Lower leg skin (tissue), 4 donors: ENCODE measurements around the gene UPF1. TPM values are rescaled to one million over a fixed set of nuclear protein-coding genes. Genes with fewer than 3 reads are reported as not detected.

Experiments
- DNase-seq, 2 donors: peaks; one replicate each; pipeline ENCODE4 v3.0.0-alpha.2; 2019; ENCODE audit warnings: low spot score in 2 of 2
- H3K4me3 ChIP-seq: fragments of 200-600 bp; sonication (generic); 2 replicates; pipeline ENCODE4 v1.5.1; 2017; ENCODE audit warnings: mild to moderate bottlenecking, low read depth; ENCODE audit not compliant: poor library complexity, severe bottlenecking
- POLR2A ChIP-seq, 2 donors: fragments of 450-650 bp; IDR thresholded peaks; one replicate each; pipeline ENCODE4 v1.6.1; 2016 to 2017; ENCODE audit warnings: antibody characterized with exemption in 2 of 2, mild to moderate bottlenecking in 1 of 2, moderate library complexity in 1 of 2
- WGBS, 2 donors: methylation state at CpG; one replicate each; pipeline ENCODE4 v1.1.5; 2018; 5-methylcytosine and 5-hydroxymethylcytosine counted together
- intact Hi-C: fragments of 100-400 bp; cut with DNase I; formaldehyde crosslinking; loops from one replicate; pipeline ENCODE4 v1.15.0; 2023; ENCODE audit warnings: low total_unique reads
- total RNA-seq, 4 donors: library from RNA; depleted of rRNA; stranded (reverse); fragments of >200 nt; gene quantifications; one replicate each; pipeline ENCODE4 v1.1.0, GENCODE V29; 2016
- TF ChIP-seq, protein P1 (sequence below), 3 donors: fragments of 450-650 bp; IDR thresholded peaks; one replicate each; pipeline ENCODE4 v1.5.1; 2016; ENCODE audit warnings: antibody characterized with exemption in 3 of 3, mild to moderate bottlenecking in 3 of 3, moderate library complexity in 2 of 3

The UPF1 gene
- total RNA-seq, 4 donors from 2014 or later: 91.6 to 116 (median 102) TPM

DNA sequence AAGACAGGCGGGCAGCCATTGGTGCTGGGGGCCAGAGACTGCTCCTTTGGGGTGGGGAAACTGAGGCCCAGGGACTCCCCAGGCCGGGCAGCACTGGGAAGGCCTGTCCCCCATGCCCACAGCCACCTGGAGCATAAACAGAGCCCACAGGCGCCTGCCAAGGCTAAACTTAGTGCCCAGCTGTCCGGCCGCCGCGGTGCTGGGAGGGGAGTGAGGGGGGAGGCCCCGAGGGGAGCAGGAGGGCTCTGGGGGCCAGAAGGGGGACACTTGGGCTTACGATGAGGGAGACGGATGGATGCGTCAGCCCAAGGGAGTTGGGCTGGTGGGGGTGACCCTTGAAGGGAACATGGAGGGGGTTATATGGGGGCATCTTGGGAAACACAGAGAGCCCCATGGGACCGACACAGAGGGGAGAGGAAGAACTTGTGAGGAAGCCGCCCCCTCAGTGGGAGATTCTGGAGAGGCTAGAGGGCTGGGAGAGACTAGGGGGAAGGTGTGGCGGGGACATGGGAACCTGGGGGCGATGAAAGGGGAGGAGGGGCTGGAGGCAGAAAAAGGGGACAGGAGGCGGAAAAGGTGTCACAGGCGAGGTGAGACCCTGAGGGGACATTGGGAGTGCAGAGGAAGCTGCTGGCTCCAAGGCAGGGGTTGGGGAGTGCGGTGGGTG is 62.0 kb downstream of the UPF1 start:
- TF ChIP-seq, protein P1, sequence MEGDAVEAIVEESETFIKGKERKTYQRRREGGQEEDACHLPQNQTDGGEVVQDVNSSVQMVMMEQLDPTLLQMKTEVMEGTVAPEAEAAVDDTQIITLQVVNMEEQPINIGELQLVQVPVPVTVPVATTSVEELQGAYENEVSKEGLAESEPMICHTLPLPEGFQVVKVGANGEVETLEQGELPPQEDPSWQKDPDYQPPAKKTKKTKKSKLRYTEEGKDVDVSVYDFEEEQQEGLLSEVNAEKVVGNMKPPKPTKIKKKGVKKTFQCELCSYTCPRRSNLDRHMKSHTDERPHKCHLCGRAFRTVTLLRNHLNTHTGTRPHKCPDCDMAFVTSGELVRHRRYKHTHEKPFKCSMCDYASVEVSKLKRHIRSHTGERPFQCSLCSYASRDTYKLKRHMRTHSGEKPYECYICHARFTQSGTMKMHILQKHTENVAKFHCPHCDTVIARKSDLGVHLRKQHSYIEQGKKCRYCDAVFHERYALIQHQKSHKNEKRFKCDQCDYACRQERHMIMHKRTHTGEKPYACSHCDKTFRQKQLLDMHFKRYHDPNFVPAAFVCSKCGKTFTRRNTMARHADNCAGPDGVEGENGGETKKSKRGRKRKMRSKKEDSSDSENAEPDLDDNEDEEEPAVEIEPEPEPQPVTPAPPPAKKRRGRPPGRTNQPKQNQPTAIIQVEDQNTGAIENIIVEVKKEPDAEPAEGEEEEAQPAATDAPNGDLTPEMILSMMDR (IDR thresholded peaks at IDR 0.05): no peak
- no peak for TF ChIP-seq POLR2A (IDR thresholded peaks at IDR 0.05)
- 55 to 59% methylated on average over 17 to 18 of the region's 18 CpGs for WGBS, 2 donors
- intact Hi-C loops: no loop called here
- DNase-seq: no peak
- no peak overlapping the region for H3K4me3 ChIP-seq

DNA sequence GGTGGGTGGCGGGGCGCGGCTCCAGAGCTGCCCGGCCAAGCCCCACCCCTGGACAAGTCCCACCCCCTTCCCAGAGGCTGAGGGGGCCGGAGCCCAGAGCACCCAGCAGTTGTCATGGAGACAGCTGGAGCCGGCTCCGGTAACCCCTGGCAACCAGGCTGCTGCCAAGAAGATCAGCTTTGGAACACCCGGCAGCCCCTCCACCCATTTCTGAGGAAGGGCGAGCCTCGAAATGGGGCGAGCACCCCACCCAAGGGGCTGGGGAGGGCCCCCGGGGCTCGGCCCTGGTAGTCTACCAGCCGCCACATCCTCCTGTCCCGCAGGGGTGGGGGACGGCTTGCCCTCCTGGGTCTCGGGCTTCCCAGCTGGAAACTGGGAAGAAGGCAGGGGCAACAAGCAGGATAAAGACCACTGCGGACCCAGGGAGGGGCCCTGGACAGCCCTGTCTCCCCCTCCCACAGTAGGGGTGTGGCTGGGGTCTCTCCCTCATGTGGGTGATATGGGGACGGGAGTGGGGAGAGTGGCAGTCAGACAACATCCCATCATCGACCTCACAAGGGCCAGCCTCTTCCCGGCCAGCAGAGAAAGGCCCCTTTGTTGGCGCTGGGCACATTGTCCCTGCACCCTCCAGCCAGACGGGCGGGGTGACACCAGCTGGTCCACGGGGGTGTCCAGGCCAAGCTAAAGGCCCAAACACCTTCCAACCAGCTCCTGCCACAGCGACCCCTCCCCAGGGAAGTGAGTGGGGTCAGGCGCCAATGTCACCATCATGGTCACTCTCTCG is 62.7 kb downstream of the UPF1 start:
- TF ChIP-seq, protein P1 (IDR thresholded peaks at IDR 0.05): no peak
- no peak for TF ChIP-seq POLR2A (IDR thresholded peaks at IDR 0.05)
- no peak for DNase-seq
- 1 to 9% methylated on average over 17 to 24 of the region's 28 CpGs for WGBS, 2 donors
- H3K4me3 ChIP-seq: no peak overlapping the region
- intact Hi-C loops: no loop called here

DNA sequence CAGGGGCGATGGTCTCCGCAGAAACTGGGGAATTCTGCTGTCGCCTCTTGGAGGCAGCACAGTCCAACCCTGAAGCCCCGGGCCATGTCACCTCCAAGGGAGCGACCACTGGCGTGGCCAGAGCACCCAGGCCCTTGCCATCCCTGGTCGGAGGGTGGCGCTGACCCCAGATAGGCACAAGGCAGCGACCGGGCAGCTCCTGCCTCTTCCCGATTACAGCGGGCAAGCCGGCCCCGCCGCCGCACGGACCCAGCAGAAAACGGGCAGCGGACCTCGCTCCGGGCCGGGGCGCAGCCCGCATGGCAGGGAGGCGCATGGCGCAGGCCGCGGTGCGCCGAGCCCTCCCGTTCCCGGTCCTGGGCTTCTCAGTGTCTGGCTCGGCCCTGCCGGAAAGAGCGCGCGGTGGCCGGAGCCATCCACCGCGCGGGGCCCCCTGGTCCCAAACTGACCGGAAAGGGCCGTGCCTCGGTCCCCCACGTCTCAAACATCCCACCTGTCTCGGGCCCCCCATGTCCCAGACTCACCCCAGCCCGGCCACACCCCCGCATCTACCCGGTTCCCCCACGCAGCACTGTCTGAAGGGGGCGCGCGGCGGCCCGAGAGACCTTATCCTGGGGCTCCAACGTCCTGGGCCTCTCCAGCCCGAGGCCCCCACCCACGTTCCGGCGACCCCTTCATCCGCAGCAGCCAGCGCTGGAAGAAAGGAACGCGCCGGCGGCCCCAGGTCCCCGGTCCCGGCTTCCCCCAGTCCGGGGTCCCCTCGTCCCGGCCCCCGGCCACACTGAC is 63.5 kb downstream of the UPF1 start:
- intact Hi-C loops: no loop called here
- TF ChIP-seq, protein P1 (IDR thresholded peaks at IDR 0.05): no peak
- TF ChIP-seq POLR2A (IDR thresholded peaks at IDR 0.05): no peak
- 1% methylated on average over 21 to 62 of the region's 72 CpGs for WGBS, 2 donors
- no peak for DNase-seq
- H3K4me3 ChIP-seq: no peak overlapping the region

DNA sequence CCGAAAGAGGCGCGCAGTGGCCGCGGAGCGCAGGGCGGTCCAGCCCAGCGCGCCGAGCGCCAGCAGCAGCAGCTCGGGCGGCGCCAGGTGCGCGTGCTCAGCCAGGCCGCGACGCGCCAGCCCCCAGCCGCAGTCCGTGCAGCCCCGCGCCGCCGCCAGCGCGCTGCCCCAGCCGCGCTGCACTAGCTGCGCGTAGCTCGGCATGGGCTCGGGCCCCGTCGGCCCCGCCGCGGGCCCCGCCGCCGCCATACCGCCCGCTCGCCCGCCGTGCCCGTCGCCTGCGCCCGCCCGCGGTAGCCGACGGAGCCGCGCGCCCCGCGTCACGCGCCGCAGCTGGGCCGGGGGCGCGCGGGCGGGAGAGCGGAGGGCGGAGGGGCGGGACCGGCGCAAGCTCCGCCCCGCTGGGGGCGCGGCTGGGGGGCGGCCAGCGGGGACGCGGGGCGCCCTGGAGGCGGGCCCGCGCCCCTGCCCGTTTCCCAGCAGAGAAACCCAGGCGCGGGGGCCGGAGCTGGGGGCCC is 64.1 kb downstream of the UPF1 start, which contains the start of gene CERS1:
CERS1 (minus strand) TSS at position 335 of the 518 bp plus-strand sequence; CDS start at position 249, 86 bp downstream.
- WGBS, 2 donors: 0% methylated on average over 1 to 12 of the region's 89 CpGs
- no peak for TF ChIP-seq POLR2A (IDR thresholded peaks at IDR 0.05)
- TF ChIP-seq, protein P1 (IDR thresholded peaks at IDR 0.05): no peak
- H3K4me3 ChIP-seq: no peak within 1 kb of the TSS
- intact Hi-C loops: no loop called here
- DNase-seq: no peak

DNA sequence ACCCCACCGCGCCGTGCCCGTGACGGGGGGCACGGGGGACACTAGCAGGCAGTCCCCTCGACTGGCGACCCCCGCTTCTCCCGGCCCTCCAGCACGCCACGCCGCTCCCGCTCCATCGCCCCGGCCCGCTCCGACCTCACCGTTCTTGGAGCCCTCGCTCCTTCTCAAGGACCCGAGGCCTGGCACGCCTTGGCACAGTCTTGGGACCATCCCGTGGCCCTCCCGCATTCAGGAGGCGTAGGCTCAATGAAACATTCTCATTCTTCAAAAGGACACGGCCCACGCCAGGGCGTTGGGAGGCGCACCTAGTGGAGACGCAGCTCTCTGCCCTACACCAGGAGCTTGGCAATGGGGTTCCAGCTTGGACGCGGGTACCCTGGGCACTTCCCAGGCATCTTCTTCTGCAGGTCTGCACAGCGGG is 64.7 kb downstream of the UPF1 start:
- DNase-seq: no peak
- no peak overlapping the region for H3K4me3 ChIP-seq
- TF ChIP-seq, protein P1 (IDR thresholded peaks at IDR 0.05): no peak
- no peak for TF ChIP-seq POLR2A (IDR thresholded peaks at IDR 0.05)
- intact Hi-C loops: no loop called here
- 4 to 7% methylated on average over 22 of the region's 33 CpGs for WGBS, 2 donors
